NCI-H69 (cell line): ENCODE data around the gene CD7.
A peak's percentile ranks its signal among the peaks of the same experiment; 100 is the strongest.

Experiments used
- DNase-seq: peaks from one replicate; lab custom pipeline; 2025; lab: John Stamatoyannopoulos, UW

CD7 gene

DNA sequence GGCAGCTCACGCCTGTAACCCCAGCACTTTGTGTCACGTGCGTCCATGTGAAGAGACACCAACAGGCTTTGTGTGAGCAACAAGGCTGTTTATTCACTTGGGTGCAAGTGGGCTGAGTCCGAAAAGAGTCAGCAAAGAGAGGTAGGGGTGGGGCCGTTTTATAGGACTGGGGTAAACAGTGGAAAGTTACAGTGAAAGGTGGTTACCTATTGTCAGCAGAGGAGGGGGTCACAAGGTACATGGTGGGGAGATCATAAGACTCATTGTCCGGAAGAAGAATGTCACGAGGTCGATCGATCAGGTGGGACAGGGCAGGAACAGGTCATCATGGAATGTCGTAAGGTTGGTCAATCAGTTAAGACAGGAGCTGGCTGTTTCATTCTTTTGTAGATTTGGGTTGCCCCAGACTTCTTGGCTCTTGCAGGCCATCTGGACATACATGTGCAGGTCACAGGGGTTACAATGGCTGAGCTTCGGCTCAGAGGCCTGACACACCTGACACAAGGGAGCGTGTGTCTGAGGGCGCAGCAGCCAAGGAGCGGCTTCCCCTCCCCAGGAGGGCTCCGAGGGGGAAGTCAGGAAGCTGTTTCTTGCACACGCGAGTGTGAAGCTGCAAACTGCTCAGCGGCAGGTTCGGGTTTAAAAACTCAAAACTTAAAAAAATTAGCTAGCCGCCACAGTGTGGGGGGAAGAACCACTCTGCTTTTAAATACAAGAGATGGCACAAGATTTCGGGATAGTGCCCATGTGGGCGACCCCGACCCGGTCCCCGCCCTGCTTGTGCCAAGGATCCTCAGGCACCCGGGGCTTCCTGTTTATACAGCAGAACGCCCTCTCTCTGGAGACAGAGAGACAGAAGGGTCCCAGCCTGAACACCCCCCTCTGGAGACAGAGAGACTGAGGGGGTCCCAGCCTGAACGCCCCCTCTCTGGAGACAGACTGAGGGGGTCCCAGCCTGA is 29.2 kb upstream of the CD7 start:
- no peak for DNase-seq

DNA sequence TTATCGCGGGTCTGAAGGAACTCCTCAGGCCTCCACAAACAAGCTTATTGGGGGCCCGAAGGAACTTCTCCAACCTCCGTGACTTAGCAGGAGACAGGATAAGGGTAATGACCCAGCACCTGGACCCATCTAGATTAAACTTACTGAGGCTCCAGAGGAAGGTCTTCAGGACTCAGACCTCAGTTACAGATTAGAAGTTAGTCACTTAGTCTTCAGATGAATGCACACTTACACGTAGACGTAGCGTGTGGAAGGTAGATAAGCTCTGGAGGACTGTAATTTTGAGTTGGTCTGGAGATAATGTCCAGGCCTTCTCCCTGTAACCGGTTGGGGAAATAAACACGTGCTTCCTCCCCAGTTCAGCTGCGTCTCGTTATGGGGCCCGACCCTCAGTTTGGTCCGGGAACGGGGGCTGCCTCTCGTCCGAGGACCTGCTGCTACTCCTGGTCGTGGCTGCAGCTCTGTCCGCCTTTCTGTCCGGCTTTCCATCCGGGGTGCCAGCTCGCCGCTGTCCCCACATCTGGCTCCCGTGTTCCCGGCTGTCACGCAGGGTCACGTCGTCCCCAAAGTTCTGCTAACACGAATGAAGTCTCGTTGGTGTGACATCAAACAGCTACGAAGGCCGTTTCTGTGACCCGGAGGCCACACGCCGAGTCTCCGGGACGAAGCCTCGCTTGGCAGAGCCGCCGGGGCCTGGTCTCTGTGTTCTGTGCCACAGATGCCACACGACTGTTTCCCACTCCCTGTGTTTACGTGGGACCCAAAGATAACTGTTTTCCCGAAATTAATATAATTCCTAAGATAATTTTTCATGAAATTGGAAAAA is 28.0 kb upstream of the CD7 start:
- no peak for DNase-seq

DNA sequence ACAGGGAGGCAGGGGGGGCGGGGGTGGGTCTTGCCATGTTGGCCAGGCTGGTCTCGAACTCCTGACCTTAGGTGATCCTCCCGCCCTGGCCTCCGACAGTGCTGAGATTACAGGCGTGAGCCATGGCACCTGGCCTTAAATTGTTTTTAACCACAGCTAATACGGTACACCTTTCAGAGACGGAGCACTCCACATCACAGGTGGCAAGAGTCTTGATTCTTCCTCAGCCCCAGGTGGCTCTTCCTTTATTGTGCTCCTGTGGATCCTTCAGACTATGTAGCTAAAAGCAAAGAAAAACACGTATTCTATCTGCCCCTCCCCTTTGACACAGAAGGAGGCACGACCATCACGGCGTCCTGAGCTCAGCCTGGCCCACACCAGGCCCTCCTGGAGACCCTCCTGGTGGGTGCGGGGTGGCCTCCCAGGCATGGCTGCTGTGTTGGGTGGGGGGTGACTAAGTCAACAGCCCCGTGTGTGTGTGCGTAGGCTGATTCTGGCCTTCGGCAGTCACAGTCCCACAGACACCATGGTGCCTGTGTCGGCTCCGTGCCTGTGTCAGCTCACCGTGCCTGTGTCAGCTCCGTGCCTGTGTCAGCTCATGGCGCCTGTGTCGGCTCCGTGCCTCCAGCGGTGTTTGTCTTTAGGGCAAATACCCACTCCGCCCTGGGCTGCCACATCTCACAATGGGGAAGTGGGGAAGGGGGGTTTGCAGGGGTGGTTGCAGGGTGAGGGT is 26.9 kb upstream of the CD7 start:
- no peak for DNase-seq

DNA sequence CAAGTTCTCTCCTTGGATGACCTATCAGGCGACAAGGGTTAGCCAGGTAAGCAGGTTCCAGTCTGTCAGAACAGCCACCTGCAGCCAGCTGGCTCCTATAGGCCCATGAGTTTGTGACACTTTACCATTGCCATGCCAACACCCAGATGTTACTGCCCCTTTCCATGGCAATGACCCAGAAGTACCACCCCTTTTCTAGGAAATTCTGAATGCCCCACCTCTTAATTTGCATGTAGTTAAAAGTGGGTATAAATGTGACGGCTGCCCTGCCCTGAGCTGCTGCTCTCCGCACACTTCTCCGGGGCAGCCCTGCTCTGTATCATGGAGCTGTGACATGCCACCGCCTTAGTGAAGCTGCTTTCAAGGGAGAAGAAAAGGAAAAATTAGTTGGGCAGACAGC is 26.2 kb upstream of the CD7 start:
- no peak for DNase-seq

DNA sequence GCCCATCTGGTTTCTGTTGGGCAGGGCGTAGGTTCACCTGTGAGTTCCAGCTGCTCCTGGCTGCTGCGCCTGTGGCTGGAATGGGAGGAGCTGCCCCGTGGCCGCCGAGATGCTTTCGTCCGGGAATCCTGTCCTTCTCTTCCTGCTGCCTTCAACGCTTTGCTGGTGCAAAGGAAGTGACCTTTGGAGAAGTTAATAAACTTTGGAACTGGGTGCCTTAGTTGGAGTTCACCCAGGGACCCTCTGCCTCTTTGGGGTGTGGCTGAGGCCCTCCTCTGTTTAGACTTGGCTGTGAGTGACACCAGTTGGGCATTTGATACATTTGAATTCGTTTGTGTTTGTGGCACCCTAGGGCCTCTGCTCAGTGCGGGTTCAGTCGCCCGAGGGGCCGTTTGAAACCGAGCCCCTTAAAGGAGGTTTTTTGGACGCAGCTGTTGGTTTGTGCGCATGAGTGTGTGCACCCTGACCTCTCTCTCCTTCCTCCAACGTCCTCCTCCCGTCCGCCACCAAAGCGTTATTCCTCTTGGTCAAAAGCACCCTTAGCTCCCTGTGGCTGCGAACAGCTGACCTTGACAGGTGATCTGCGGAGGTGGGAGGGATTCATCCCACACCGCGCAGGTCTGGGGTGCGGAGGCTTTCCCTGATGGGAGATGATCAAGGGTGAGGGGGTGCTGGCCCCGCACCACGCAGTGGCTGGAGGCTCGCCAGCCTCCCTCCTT is 25.1 kb upstream of the CD7 start:
- no peak for DNase-seq

DNA sequence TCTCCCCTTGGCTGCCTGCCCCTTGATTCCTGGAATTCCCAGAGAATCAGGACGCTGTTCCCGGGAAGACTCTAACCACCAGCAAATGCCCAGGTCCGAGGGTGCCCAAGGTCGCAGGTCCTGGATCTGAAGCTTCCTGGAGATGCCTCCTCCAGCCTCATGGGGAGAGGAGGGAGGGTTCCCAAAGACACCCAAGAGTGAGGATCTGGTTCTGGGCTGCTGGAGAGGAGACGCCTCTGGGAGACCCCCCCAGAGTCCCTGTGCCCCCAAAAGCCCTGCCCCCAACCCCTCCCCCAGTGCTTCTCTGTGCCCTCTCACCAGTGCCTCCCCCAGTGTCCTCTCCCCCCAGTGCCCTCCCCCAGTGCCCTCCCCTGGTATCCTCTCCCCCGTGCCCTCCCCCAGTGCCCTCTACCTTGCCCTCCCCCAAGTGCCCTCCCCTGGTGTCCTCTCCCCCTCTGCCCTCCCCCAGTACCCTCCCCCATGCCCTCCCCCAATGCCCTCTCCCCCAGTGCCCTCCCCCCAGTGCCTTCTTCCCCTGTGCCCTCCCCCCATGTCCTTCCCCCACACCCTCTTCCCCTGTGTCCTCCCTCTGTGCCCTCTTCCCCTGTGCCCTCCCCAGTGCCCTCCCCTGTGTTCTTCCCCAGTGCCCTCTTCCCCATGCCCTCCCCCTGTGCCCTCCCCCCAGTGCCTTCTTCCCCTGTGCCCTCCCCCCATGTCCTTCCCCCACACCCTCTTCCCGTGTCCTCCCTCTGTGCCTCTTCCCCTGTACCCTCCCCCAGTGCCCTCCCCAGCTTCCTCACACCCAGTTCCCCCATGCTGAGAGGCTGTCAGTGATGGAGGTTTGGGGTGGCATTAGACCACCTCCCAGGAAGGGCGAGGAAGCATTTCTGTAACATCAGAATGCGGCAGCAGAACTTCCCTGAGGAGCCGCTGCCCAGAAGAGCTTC is 22.5 kb upstream of the CD7 start:
- DNase-seq, result no peak

DNA sequence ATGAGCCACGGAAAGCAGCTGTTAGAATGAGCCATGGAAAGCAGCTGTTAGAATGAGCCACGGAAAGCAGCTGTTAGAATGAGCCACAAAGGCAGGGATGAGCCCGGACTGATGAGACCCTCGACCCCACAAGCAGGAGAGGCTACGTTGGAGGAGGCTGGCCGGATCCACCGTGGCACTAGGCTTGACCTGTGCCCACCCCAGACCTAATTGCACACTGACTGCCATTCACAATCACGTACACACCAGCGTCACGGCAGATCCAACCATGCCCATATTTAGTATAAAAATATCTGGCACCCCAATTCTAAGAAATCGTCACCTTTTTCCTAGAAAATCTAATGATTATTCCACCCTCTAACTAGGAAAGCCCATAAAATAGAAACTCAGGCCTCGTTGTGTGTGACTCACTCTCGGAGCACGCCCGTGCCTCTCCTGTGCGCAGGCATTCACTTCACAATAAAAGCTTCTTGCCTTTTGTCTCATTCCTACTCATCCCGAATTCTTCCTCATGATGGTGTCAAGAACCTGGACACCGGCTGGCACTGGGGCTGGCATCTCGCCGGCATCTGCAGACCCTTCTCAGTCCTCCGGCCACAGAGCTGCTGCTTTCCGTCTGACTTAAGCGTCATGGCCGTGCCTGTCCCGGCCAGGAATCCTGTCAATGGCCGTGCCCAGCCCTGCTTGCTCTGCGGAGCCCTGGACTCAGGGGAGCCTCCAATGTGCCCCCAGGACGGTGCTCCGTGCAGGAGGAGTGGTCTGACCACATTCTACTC is 21.6 kb upstream of the CD7 start:
- DNase-seq, result peak; percentile 60

DNA sequence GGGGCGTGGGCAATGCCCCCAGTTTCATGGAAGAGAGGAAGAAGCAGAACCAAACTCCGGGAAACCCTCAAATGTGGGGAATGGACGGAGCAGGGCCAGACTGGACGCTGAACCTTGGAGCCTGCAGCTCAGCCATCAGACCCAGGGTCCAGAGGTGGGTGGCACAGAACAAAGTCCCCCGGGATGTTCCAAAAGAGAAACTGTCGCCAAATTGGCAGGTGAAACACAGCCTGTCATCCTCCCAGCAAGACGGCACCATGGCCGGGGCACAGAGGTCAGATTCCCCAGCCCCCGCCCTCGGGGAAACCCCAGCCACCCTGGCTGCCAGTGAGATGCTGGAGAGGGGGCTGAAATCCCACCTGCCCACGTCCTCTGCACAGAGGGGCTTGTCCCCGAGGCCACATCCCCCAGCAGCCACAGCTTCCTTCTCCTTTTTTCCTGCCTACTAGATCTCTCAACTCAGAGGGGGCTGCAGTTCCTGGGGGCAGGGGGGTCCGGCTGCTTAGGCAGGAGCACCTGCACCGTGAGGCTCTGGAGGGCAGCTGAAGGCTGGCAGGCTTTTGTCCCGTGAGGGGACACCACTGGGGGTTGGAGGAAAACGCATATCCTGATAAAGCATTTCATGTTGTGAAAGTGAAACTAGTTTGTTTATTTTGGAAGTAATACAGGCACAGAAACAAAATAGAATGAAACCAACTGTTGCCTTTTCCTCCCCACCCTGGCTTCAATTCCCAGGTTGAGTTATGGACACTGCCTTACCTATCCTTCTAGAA is 17.4 kb upstream of the CD7 start:
- DNase-seq, result no peak

DNA sequence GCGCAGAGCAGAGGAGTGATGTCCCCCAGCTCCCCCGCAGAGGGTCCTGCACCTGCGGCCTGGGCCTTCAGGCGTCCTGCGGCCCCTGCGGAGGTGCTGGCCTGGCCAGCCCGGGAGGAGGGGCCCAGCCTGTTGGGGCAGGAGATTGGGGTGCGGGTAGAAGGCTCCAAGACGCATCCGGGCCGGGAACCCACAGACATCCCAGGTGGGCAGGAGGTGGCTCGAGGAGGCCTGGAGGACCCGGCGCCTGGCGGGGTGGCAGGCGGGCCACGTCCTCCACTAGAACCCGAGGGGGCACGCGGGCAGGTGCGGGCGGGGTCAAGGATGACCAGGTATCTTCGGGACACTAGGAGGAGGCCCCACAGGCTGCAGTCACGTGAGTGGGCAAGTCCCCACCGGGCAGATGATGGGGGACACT is 16.8 kb upstream of the CD7 start:
- no peak for DNase-seq

DNA sequence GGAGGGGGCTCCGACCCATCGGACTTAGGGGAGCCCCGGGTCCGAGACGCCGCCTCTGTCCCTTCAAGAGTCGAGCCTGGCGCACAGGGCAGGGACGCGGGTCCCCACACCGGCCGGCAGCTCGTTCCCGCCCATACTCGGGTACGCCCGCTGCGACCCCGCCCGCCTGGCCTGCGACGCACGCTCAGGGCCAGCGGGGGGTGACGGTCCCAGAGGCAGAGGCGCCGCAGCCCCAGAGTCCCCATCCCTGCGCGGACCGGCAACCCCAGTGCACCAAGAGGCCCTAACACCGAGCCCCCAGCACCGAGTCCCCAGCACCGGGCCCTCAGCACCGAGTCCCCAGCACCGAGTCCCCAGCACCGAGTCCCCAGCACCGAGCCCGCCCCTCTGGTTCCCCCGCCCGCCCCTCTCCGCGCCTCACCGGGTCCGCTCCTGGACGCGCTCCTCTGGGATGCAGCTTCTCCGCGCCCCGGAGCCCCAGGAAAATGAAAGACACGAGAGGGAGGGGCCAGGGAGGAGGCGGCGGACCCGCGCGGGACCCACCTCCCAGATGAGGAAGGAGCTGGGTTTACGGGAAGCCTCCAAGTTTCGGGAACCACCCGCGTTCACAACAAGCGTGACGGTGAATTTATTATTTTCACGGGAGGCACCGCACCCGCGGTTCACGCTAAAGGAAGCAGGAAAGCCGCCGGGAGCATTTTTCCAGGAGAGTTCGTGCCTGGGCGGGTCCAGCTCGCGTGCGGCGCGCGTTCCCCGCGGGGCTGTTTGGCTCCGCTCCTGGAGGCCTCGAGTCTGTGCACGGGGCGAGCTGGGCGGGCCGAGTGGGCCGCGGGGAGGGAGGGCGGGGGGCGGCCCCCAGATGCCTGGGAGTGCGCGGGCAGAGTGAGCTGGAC is 16.1 kb upstream of the CD7 start, which contains the start of gene SECTM1:
SECTM1 (minus strand) TSS at position 488 of the 893 bp plus-strand sequence. CDS start 6,526 bp downstream, outside the sequence.
- peak; percentile 74 for DNase-seq

DNA sequence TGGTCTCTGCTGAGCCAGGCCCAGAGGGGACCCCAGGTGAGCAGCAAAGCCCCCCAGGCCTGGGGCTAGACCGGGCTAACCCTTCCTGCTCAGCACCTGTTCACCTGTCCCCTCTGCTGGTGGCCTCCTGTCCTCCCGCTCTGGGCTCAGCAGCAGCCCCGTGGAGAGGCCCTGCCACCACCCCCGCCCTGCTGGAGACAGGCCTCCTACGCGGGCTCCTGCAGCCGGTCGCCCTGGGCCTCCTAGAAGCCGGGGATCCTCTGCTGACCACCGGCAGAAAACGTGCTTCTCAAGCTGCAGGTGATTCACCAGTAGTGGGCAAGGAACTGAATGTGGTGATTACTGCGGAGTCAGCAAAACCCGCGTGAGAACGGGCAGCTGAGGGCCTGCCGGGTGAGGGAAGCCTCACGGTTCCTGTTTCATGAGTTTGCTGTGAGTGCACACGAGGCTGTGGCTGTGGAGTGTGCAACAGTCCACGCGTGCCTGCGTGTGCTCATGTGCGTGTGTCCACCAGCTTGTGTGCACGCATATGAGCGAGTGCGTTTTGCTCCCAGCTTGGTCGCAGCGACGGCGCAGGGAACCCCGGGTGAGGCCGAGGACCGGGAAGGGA is 15.4 kb upstream of the CD7 start:
- DNase-seq, result peak; percentile 60

DNA sequence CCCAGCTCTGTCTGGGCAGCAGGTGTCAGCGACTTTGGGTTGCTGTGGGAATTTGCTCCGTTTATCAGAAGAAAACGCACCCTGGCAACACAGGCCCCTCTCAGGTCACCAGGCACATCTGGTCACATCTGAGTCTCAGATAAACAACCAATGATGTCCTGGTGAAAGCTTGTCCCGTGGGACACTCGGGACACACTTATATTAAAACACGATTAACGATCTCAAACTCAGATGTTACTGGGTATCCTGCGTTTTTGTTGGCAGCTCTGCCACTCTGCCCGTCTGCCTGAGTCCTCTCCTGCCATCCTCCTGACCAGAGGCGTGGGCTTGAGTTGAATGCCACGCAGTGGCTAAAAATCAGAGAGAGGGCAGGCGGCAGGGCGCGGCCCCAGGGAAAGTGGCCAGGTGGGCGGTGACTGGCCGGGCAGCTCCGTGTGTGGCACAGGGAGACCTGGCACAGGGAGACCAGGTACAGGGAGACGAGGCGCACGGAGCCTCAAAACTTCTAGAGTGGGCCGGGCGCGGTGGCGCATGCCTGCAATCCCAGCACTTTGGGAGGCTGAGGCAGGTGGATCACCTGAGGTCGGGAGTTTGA is 14.0 kb upstream of the CD7 start:
- DNase-seq, result no peak

DNA sequence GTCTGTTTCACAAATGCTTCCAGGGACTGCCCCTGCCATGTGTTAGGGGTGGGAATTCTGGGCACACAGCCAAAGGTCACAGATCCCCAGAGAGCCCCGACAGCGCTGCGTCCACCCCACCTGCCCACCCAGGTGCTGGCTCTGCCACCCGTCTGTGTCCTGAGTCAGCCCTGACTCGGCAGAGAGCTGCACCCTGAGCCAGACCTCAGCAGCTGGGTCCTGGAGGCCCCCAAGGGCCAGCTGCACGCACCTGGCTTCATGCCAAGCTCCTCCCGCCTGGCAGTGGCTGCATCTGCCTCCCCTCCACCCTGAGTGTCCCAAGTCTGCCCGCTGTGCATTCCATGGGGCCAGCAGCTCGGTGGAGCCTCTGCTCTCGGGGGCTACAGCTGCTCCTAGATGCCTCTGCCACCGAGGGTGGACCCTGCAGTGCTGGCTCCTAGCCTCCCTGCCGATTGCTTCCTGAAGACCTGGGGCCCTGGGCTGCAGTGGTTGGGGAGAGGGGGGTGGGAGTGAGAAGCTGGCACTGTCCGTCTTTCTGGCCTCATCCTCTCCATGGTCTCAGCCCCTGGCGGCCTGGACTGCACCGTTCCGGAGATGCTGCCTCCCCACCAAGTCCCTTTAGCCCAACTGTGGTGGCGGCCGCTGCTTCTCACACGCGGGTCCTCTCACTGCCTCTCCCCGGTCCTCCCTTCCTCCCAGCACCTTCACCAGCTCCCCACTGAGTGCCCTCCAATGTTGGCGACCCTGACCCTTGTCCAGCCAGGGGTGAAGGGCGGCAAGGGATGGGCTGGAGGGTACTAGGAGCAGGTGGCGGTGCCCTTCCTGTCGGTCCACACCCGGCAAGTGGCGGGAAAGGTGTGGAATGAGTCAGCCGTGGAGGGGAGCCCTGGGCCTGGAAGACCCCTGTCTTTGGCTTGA is 13.2 kb upstream of the CD7 start:
- peak; percentile 97 for DNase-seq

DNA sequence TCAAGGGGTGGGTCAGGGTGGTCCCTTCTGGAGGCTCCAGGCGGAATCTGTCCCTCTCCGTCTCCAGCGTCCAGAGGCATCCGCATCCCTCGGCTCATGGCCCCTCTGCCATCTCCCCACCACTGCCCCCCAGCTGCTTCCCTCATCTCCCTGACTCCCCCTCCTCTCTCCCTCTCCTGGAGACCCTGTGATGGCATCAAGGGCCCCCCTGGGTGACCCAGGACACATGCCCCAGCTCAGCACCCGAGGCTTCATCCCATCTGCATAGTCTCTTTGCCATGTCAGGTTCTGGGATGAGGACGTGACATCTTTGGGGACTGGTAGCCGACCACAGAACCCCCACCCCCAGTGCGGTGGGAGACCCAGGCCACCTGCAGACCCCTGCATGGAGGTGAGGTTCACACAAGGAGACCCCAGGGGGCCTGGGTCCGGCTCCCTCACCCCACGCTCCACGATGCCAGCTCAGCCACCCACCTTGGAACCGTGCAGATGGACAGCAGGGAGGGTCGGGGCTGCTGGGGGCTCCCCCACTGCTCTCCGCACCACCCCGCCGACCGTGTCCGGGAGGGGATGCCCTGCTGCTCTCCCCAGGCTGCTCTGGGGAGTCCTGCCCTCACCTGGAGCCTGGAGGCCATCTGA is 12.4 kb upstream of the CD7 start:
- DNase-seq, result no peak

DNA sequence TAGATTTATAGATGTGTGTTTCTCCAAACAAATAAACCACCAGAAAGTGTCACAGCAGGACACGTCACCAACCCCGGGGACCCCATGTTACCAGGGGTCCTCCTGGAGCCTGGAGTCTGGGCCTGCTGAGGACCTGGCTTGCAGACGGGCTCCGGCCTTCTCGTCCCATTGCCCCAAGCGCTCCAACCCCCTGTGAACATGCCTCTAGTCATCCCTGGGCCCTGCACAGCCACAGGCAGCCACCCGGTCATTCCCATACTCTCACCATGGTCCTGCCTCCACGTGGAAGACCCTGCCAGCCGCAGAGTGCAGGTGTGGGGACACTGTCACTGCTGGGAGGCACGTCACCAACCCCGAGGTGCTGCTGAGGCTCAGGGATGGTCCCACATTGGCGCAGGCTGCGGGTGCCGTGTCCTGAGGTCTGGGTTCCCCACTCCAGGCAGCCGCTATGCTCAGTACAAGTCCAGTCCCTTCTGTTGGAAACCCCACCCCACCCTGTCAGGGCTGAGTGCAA is 11.6 kb upstream of the CD7 start:
- DNase-seq, result peak; percentile 61
